NCI-H1930 (cell line): ENCODE measurements around the gene ARPC2.
A peak's percentile ranks its signal among the peaks of the same experiment; 100 is the strongest.

Experiments
- DNase-seq, 2 experiments: peaks; one replicate each; lab custom pipeline; 2025; lab: John Stamatoyannopoulos, UW

Gene ARPC2

GRCh38 chr2:218253232-218253625, 36.2 kb downstream of the ARPC2 start:
- DNase-seq, result no peak

- no peak for DNase-seq
These were observed 38.5 kb downstream of the ARPC2 start for GRCh38 chr2:218255446-218255845.

- no peak for DNase-seq
These were observed 39.8 kb downstream of the ARPC2 start for GRCh38 chr2:218256612-218257350.

- DNase-seq, result no peak
These were observed 40.5 kb downstream of the ARPC2 start for GRCh38 chr2:218257390-218257981.

- DNase-seq, result no peak
These were observed 42.3 kb downstream of the ARPC2 start for GRCh38 chr2:218259099-218259961.

GRCh38 chr2:218260166-218260565, 43.2 kb downstream of the ARPC2 start:
- DNase-seq, result no peak

GRCh38 chr2:218260742-218261422, 43.9 kb downstream of the ARPC2 start, which contains the start of gene GPBAR1:
TSS of gene GPBAR1 (plus strand) at chr2:218261015. CDS start at chr2:218262725, 1,710 bp downstream.
- no peak for DNase-seq

GRCh38 chr2:218261423-218262236, 44.6 kb downstream of the ARPC2 start:
- DNase-seq, result no peak

GRCh38 chr2:218262237-218262600, 45.2 kb downstream of the ARPC2 start:
- DNase-seq, result no peak

- DNase-seq, result no peak
These were observed 45.9 kb downstream of the ARPC2 start for GRCh38 chr2:218262631-218263586.

- no peak for DNase-seq
These were observed 47.0 kb downstream of the ARPC2 start for GRCh38 chr2:218263817-218264641.

GRCh38 chr2:218264773-218265561, 48.0 kb downstream of the ARPC2 start:
- DNase-seq, result no peak

- DNase-seq, result no peak
These were observed 48.6 kb downstream of the ARPC2 start for GRCh38 chr2:218265626-218266025.

- no peak for DNase-seq
These were observed 49.5 kb downstream of the ARPC2 start for GRCh38 chr2:218266316-218266979.

- no peak for DNase-seq
These were observed 50.3 kb downstream of the ARPC2 start for GRCh38 chr2:218267259-218267658.

GRCh38 chr2:218269900-218270720, 53.1 kb downstream of the ARPC2 start, which contains the start of the genes AAMP and PNKD:
TSS of gene AAMP (minus strand) at chr2:218270137. CDS start at chr2:218270086, 51 bp downstream.
TSS of gene PNKD (plus strand) at chr2:218270519. CDS start at chr2:218270536, 17 bp downstream.
- DNase-seq, result peak; percentile 97 to 99
